Pancreas (tissue), 10 donors: Measurements from ENCODE around the gene CLTCL1. TPM values are rescaled to one million over a fixed set of nuclear protein-coding genes. Genes with fewer than 3 reads are reported as not detected.
"Not testable (repeated sequence)": the region's sequence is repeated elsewhere in the genome, so short reads cannot be mapped to it uniquely, and the experiment has no call there.

Experiments
- ATAC-seq, 4 donors: fragments of 200-7000 bp; cut with Tn5 transposase; one replicate each; pipeline versions ENCODE4 v1.8.0 to v1.9.1; 2020; ENCODE audit warnings: mild to moderate bottlenecking in 4 of 4, moderate library complexity in 4 of 4
- DNase-seq, 6 donors: peaks; one replicate each; pipeline ENCODE4 v3.0.0-alpha.2; 2020
- FAIRE-seq: peaks from 2 replicates; lab custom pipeline; 2012; peaks lifted over from hg19 to GRCh38; lab: Jason Lieb, UNC
- H3K27ac ChIP-seq, 4 donors: fragments of 200-600 bp; sonication (generic); 1 replicate in 3 of 4; 2 replicates in 1 of 4; pipeline versions ENCODE4 v1.5.0 to v1.8.0; 2020
- H3K27me3 ChIP-seq, 4 donors: fragments of 200-600 bp; one replicate each; pipeline ENCODE4 v1.8.0; 2021
- H3K36me3 ChIP-seq, 3 donors: fragments of 200-600 bp; sonication (generic) in 1 of 3; one replicate each; pipeline versions ENCODE4 v1.5.0 to v1.8.0; 2020 to 2021
- H3K4me1 ChIP-seq, 3 donors: fragments of 200-600 bp; one replicate each; pipeline ENCODE4 v1.8.0; 2021
- H3K4me3 ChIP-seq, 4 donors: fragments of 200-600 bp; sonication (generic) in 2 of 4; one replicate each; pipeline versions ENCODE4 v1.5.0 to v1.8.0; 2020 to 2021
- H3K9me3 ChIP-seq, 4 donors: fragments of 200-600 bp; one replicate each; pipeline ENCODE4 v1.8.0; 2021
- WGBS, 2 donors: extraction: QIAGEN DNeasy Blood & Tissue Kit; methylation state at CpG; one replicate each; pipeline ENCODE4 v1.1.7; 2013; 5-methylcytosine and 5-hydroxymethylcytosine counted together
- intact Hi-C, 3 donors: fragments of 100-400 bp; cut with DNase I; formaldehyde crosslinking; loops; one replicate each; pipeline versions ENCODE4 v1.11.1 to v1.14.2; 2022
- polyA plus RNA-seq, 2 donors: library from polyadenylated mRNA; stranded (reverse); fragments of 200-250 nt; gene quantifications; one replicate each; pipeline ENCODE4 v1.2.3, GENCODE V29; 2013
- total RNA-seq, 6 donors: library from RNA; stranded (reverse); fragmentation: NEBNext Ultra II Directional in 4 of 6; extraction: Animal tissue kit (Norgen Biotek cat#: 25700) in 4 of 6; gene quantifications; one replicate each; pipeline versions ENCODE4 v1.2.1 to v1.2.4, GENCODE V29; 2021 to 2023
- TF ChIP-seq, protein P1 (sequence below), 4 donors: fragments of 200-600 bp; sonication (generic) in 3 of 4; IDR thresholded peaks; one replicate each; pipeline versions ENCODE4 v1.5.0 to v1.8.0; 2021; ENCODE audit warnings: antibody characterized with exemption in 4 of 4
- donor health status: healthy with polysubstance abuse.
- donor health status: DM: no; HTN: no; CAD: no; lungs with moderate emphysema.
- donor health status: DM: no; HTN: no; CAD: no.
- donor health status: control.
- donor health status: control.
- donor health status: Bipolar disorder and iron deficiency.
- donor health status: DM: yes; HTN: yes; CAD: no.
- donor health status: DM: no; HTN: no; CAD: no.
- donor health status: DM: no; HTN: no; CAD: no.
- donor health status: DM: yes; HTN: yes; CAD: no.

Gene CLTCL1
- total and polyA plus RNA-seq, 8 donors = 1.7 to 6.4 (median 2.2) TPM

DNA sequence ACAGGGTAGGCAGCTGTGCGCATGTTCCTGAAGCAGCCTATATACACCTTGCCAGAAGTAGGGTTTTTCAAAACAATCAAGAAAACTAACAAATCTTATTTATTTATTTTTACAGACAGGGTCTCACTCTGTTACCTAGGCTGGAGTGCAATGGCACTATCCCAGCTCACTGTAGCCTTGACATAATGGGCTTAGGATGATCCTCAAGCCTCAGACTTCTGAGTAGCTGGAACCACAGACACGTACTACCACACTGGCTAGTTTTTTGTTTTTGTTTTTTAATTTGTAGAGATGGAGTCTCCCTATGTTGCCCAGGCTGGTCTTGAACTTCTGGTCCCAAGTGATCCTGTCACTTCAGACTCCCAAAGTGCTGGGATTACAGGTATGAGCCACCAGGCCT lies 25.7 kb downstream of the CLTCL1 start:
- H3K9me3 ChIP-seq = no peaks in the 10 kb centered on the region
- DNase-seq (no peak), FAIRE-seq (no peak), ATAC-seq (no peak)
- TF ChIP-seq, protein P1, sequence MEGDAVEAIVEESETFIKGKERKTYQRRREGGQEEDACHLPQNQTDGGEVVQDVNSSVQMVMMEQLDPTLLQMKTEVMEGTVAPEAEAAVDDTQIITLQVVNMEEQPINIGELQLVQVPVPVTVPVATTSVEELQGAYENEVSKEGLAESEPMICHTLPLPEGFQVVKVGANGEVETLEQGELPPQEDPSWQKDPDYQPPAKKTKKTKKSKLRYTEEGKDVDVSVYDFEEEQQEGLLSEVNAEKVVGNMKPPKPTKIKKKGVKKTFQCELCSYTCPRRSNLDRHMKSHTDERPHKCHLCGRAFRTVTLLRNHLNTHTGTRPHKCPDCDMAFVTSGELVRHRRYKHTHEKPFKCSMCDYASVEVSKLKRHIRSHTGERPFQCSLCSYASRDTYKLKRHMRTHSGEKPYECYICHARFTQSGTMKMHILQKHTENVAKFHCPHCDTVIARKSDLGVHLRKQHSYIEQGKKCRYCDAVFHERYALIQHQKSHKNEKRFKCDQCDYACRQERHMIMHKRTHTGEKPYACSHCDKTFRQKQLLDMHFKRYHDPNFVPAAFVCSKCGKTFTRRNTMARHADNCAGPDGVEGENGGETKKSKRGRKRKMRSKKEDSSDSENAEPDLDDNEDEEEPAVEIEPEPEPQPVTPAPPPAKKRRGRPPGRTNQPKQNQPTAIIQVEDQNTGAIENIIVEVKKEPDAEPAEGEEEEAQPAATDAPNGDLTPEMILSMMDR (IDR thresholded peaks at IDR 0.05) = no peak
- no peaks in the 10 kb centered on the region for H3K27me3 ChIP-seq
- intact Hi-C loops = no loop called here
- H3K4me3 ChIP-seq = no peak overlapping the region
- H3K27ac ChIP-seq = no peak overlapping the region
- H3K4me1 ChIP-seq = no peaks in the 10 kb centered on the region
- 91 to 96% methylated on average over 2 of the region's 2 CpGs for WGBS, 2 donors
- no peaks in the 10 kb centered on the region for H3K36me3 ChIP-seq

DNA sequence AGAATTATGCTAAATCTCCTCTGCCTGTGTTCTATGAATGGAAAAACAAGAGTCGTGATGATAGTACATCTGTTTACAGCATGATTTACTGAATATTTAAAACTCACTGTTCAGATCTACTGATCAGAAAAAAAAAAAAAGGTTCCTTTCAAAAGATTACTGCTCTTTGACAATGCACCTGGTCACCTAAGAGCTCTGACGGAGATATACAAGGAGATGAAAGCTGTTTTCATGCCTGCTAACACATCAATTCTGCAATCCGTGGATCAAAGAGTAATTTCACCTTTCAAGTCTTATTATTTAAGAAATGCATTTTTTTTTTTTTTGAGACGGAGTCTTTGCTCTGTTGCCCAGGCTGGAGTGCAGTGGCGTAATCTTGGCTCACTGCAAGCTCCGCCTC lies 30.7 kb downstream of the CLTCL1 start:
- intact Hi-C loops = no loop called here
- no peak overlapping the region for H3K27ac ChIP-seq
- peaks cover 0 to 2% (median 0%) of the 10 kb centered on the region in 3 donors for H3K4me1 ChIP-seq
- no peak for ATAC-seq
- DNase-seq = no peak
- 90 to 97% methylated on average over 6 of the region's 6 CpGs for WGBS, 2 donors
- TF ChIP-seq, protein P1 (IDR thresholded peaks at IDR 0.05) = no peak
- H3K27me3 ChIP-seq = no peaks in the 10 kb centered on the region
- no peak for FAIRE-seq
- H3K9me3 ChIP-seq = no peaks in the 10 kb centered on the region
- no peaks in the 10 kb centered on the region for H3K36me3 ChIP-seq
- H3K4me3 ChIP-seq = no peak overlapping the region

DNA sequence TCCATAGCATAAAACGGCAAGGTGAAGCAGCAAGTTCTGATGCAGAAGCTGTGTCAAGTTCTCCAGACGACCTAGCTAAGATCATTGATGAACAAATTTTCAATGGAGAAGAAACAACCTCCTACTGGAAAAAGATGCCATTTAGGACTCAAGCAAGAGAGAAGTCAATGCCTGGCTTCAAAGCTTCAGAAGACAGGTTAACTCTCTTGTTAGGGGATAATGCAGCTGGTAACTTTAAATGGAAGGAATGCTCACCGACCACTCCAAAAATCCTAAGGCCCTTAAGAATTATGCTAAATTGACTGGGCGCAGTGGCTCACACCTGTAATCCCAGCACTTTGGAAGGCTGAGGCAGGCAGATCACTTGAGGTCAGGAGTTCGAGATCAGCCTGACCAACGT lies 31.3 kb downstream of the CLTCL1 start:
- ATAC-seq (no peak), FAIRE-seq (no peak), DNase-seq (no peak)
- Histone ChIP-seq H3K4me3 (no peak overlapping the region), H3K36me3 (no peaks in the 10 kb centered on the region), H3K27me3 (no peaks in the 10 kb centered on the region), H3K9me3 (no peaks in the 10 kb centered on the region), H3K27ac (peak overlapping the region in 2 of 4 donors; percentile 46 to 67), H3K4me1 (peaks cover 0 to 2% (median 0%) of the 10 kb centered on the region in 3 donors)
- intact Hi-C loops = no loop called here
- 82 to 84% methylated on average over 6 of the region's 6 CpGs for WGBS, 2 donors
- TF ChIP-seq, protein P1 (IDR thresholded peaks at IDR 0.05) = no peak

DNA sequence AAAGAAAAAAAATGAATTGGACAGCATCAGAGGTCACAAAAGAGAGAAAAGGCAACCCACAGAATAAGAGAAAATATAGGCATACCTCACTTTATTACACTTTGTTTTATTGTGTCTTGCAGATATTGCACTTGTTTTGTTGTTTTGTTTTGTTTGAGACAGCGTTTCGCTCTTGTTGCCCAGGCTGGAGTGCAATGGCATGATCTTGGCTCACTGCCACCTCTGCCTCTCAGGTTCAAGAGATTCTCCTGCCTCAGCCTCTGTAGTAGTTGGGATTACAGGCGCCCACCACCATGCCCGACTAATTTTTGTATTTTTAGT lies 32.6 kb downstream of the CLTCL1 start:
- H3K4me1 ChIP-seq, H3K4me3 ChIP-seq, H3K27me3 ChIP-seq, H3K9me3 ChIP-seq, DNase-seq, H3K36me3 ChIP-seq, FAIRE-seq, intact Hi-C loops, ATAC-seq: not testable (repeated sequence)
- H3K27ac ChIP-seq = peak overlapping the region in 1 of 4 donors; percentile 67
- 95 to 98% methylated on average over 4 of the region's 4 CpGs for WGBS, 2 donors

DNA sequence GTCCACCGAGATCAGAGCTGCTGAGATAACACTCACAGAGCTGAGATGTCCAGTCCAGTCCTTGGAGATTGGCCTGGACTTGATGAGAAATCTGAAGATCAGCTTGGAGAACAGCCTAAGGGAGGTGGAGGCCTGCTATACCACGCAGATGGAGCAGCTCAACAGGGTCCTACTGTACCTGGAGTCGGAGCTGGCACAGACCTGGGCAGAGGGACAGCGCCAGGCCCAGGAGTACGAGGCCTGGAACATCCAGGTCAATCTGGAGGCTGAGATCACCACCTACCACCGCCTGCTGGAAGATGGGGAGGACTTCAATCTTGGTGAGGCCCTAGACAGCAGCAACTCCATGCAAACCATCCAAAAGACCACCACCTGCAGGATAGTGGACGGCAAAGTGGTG lies 33.1 kb downstream of the CLTCL1 start:
- H3K27ac ChIP-seq = no peak overlapping the region
- 95 to 98% methylated on average over 7 of the region's 7 CpGs for WGBS, 2 donors
- H3K27me3 ChIP-seq = no peaks in the 10 kb centered on the region
- no peaks in the 10 kb centered on the region for H3K36me3 ChIP-seq
- TF ChIP-seq, protein P1 (IDR thresholded peaks at IDR 0.05) = no peak
- FAIRE-seq (no peak), ATAC-seq (no peak), DNase-seq (no peak)
- peaks cover 0 to 2% (median 0%) of the 10 kb centered on the region in 3 donors for H3K4me1 ChIP-seq
- H3K9me3 ChIP-seq = no peaks in the 10 kb centered on the region
- H3K4me3 ChIP-seq = no peak overlapping the region
- intact Hi-C loops = no loop called here

DNA sequence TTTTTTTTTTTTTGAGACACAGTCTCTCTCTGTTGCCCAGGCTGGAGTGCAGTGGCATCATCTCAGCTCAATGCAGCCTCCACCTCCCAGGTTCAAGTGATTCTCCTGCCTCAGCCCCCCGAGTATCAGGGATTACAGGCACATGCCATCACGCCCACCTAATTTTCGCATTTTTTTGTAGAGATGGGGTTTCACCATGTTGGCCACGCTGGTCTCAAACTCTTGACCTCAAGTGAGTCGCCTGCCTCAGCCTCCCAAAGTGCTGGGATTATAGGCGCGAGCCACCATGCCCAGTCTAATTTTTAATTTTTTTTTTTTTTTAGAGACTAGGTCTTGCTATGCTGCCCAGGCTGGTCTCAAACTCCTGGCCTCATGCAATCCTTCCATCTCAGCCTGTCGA lies 35.2 kb downstream of the CLTCL1 start:
- intact Hi-C loops = not testable (repeated sequence)

More for the DNA sequence above, 35.2 kb downstream of the CLTCL1 start:
- H3K27ac ChIP-seq, H3K9me3 ChIP-seq, DNase-seq, H3K4me1 ChIP-seq, ATAC-seq, FAIRE-seq, H3K27me3 ChIP-seq, H3K36me3 ChIP-seq, H3K4me3 ChIP-seq: not testable (repeated sequence)
- WGBS, 2 donors = 93 to 96% methylated on average over 8 of the region's 8 CpGs
